Panc1 (cell line): ENCODE results near the gene NDUFV3.

Experiments used
- POLR2AphosphoS5 ChIP-seq: IDR thresholded peaks from 2 replicates; pipeline ENCODE4 v1.6.1; 2012; ENCODE audit warnings: mild to moderate bottlenecking, low read depth, low read length, moderate library complexity
- TF ChIP-seq, protein P1 (sequence below): fragments of 450-650 bp; IDR thresholded peaks from 2 replicates; pipeline ENCODE4 v1.5.1; 2017; ENCODE audit warnings: mild to moderate bottlenecking
- TF ChIP-seq, protein P2 (sequence below), 2 experiments: IDR thresholded peaks; 2 replicates each; pipeline ENCODE4 v1.6.1; 2011 to 2012; ENCODE audit warnings: low read depth in 2 of 2, control low read depth in 1 of 2, low read length in 1 of 2, mild to moderate bottlenecking in 1 of 2, moderate library complexity in 1 of 2; ENCODE audit not compliant: insufficient read depth in 1 of 2

DNA sequence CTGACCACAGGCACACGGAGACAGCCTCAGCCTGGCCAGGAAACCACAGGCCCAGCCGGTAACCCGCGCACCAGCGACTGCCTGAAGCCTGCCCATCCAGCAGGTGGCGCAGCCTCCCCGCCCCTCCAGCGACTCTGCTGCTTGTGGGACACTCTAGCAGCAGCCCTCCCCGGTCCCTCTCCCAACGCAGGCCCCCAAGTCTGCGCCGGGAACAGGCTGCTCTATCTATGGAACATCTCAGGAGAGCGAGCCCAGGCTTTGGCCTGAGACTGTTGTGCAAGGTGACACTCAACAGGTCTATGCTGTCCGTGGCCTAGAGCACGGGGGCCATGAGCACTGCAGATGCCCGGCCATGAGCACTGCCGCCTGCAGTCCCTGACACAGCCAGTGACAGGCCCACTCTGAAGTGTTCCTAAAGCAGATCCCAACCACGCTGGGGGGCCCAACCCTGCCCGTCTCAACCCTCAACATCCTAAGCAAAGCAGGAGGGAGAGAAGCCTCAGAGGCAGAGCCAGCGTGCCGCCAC is 42.2 kb upstream of the NDUFV3 start:
- TF ChIP-seq, protein P1, sequence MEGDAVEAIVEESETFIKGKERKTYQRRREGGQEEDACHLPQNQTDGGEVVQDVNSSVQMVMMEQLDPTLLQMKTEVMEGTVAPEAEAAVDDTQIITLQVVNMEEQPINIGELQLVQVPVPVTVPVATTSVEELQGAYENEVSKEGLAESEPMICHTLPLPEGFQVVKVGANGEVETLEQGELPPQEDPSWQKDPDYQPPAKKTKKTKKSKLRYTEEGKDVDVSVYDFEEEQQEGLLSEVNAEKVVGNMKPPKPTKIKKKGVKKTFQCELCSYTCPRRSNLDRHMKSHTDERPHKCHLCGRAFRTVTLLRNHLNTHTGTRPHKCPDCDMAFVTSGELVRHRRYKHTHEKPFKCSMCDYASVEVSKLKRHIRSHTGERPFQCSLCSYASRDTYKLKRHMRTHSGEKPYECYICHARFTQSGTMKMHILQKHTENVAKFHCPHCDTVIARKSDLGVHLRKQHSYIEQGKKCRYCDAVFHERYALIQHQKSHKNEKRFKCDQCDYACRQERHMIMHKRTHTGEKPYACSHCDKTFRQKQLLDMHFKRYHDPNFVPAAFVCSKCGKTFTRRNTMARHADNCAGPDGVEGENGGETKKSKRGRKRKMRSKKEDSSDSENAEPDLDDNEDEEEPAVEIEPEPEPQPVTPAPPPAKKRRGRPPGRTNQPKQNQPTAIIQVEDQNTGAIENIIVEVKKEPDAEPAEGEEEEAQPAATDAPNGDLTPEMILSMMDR, result no peak; the same call in 1 of the 2 replicates
- no peak for TF ChIP-seq POLR2AphosphoS5
- TF ChIP-seq, protein P2, sequence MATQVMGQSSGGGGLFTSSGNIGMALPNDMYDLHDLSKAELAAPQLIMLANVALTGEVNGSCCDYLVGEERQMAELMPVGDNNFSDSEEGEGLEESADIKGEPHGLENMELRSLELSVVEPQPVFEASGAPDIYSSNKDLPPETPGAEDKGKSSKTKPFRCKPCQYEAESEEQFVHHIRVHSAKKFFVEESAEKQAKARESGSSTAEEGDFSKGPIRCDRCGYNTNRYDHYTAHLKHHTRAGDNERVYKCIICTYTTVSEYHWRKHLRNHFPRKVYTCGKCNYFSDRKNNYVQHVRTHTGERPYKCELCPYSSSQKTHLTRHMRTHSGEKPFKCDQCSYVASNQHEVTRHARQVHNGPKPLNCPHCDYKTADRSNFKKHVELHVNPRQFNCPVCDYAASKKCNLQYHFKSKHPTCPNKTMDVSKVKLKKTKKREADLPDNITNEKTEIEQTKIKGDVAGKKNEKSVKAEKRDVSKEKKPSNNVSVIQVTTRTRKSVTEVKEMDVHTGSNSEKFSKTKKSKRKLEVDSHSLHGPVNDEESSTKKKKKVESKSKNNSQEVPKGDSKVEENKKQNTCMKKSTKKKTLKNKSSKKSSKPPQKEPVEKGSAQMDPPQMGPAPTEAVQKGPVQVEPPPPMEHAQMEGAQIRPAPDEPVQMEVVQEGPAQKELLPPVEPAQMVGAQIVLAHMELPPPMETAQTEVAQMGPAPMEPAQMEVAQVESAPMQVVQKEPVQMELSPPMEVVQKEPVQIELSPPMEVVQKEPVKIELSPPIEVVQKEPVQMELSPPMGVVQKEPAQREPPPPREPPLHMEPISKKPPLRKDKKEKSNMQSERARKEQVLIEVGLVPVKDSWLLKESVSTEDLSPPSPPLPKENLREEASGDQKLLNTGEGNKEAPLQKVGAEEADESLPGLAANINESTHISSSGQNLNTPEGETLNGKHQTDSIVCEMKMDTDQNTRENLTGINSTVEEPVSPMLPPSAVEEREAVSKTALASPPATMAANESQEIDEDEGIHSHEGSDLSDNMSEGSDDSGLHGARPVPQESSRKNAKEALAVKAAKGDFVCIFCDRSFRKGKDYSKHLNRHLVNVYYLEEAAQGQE (IDR thresholded peaks at IDR 0.05; ENCODE audit: insufficient read depth in 1 of 2, low read depth in 2 of 2, low read length in 1 of 2), result no peak
